ENCODE data around the gene VPS13D.

- TF ChIP-seq, protein P1, sequence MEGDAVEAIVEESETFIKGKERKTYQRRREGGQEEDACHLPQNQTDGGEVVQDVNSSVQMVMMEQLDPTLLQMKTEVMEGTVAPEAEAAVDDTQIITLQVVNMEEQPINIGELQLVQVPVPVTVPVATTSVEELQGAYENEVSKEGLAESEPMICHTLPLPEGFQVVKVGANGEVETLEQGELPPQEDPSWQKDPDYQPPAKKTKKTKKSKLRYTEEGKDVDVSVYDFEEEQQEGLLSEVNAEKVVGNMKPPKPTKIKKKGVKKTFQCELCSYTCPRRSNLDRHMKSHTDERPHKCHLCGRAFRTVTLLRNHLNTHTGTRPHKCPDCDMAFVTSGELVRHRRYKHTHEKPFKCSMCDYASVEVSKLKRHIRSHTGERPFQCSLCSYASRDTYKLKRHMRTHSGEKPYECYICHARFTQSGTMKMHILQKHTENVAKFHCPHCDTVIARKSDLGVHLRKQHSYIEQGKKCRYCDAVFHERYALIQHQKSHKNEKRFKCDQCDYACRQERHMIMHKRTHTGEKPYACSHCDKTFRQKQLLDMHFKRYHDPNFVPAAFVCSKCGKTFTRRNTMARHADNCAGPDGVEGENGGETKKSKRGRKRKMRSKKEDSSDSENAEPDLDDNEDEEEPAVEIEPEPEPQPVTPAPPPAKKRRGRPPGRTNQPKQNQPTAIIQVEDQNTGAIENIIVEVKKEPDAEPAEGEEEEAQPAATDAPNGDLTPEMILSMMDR (IDR thresholded peaks at IDR 0.05): no peak
- TF ChIP-seq, protein P2, sequence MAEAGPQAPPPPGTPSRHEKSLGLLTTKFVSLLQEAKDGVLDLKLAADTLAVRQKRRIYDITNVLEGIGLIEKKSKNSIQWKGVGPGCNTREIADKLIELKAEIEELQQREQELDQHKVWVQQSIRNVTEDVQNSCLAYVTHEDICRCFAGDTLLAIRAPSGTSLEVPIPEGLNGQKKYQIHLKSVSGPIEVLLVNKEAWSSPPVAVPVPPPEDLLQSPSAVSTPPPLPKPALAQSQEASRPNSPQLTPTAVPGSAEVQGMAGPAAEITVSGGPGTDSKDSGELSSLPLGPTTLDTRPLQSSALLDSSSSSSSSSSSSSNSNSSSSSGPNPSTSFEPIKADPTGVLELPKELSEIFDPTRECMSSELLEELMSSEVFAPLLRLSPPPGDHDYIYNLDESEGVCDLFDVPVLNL (CRISPR knock-in tag; IDR thresholded peaks at IDR 0.05; ENCODE audit: borderline replicate concordance, low read depth): no peak
- TF ChIP-seq, protein P3, sequence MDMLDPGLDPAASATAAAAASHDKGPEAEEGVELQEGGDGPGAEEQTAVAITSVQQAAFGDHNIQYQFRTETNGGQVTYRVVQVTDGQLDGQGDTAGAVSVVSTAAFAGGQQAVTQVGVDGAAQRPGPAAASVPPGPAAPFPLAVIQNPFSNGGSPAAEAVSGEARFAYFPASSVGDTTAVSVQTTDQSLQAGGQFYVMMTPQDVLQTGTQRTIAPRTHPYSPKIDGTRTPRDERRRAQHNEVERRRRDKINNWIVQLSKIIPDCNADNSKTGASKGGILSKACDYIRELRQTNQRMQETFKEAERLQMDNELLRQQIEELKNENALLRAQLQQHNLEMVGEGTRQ (CRISPR knock-in tag; IDR thresholded peaks at IDR 0.05): no peak
- TF ChIP-seq CREB1 (CRISPR knock-in tag; IDR thresholded peaks at IDR 0.05): no peak
- no peak for TF ChIP-seq MLX (CRISPR knock-in tag; IDR thresholded peaks at IDR 0.05)
- TF ChIP-seq, protein P4, sequence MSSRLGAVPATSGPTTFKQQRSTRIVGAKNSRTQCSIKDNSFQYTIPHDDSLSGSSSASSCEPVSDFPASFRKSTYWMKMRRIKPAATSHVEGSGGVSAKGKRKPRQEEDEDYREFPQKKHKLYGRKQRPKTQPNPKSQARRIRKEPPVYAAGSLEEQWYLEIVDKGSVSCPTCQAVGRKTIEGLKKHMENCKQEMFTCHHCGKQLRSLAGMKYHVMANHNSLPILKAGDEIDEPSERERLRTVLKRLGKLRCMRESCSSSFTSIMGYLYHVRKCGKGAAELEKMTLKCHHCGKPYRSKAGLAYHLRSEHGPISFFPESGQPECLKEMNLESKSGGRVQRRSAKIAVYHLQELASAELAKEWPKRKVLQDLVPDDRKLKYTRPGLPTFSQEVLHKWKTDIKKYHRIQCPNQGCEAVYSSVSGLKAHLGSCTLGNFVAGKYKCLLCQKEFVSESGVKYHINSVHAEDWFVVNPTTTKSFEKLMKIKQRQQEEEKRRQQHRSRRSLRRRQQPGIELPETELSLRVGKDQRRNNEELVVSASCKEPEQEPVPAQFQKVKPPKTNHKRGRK (CRISPR knock-in tag; IDR thresholded peaks at IDR 0.05; ENCODE audit: borderline replicate concordance): no peak
- TF ChIP-seq ESRRA (CRISPR knock-in tag; IDR thresholded peaks at IDR 0.05; ENCODE audit: borderline replicate concordance): no peak
- TF ChIP-seq IRF2 (CRISPR knock-in tag; IDR thresholded peaks at IDR 0.05; ENCODE audit: borderline replicate concordance, low read depth): no peak
- TF ChIP-seq, protein P5, sequence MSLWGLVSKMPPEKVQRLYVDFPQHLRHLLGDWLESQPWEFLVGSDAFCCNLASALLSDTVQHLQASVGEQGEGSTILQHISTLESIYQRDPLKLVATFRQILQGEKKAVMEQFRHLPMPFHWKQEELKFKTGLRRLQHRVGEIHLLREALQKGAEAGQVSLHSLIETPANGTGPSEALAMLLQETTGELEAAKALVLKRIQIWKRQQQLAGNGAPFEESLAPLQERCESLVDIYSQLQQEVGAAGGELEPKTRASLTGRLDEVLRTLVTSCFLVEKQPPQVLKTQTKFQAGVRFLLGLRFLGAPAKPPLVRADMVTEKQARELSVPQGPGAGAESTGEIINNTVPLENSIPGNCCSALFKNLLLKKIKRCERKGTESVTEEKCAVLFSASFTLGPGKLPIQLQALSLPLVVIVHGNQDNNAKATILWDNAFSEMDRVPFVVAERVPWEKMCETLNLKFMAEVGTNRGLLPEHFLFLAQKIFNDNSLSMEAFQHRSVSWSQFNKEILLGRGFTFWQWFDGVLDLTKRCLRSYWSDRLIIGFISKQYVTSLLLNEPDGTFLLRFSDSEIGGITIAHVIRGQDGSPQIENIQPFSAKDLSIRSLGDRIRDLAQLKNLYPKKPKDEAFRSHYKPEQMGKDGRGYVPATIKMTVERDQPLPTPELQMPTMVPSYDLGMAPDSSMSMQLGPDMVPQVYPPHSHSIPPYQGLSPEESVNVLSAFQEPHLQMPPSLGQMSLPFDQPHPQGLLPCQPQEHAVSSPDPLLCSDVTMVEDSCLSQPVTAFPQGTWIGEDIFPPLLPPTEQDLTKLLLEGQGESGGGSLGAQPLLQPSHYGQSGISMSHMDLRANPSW (CRISPR knock-in tag; conservative IDR thresholded peaks at IDR 0.05; ENCODE audit: low read depth): no peak
- TF ChIP-seq, protein P6, sequence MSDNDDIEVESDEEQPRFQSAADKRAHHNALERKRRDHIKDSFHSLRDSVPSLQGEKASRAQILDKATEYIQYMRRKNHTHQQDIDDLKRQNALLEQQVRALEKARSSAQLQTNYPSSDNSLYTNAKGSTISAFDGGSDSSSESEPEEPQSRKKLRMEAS (CRISPR knock-in tag; IDR thresholded peaks at IDR 0.05): no peak
- TF ChIP-seq, protein P7, sequence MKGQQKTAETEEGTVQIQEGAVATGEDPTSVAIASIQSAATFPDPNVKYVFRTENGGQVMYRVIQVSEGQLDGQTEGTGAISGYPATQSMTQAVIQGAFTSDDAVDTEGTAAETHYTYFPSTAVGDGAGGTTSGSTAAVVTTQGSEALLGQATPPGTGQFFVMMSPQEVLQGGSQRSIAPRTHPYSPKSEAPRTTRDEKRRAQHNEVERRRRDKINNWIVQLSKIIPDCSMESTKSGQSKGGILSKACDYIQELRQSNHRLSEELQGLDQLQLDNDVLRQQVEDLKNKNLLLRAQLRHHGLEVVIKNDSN (CRISPR knock-in tag; IDR thresholded peaks at IDR 0.05): no peak
- no peak for TF ChIP-seq ETV6 (CRISPR knock-in tag; IDR thresholded peaks at IDR 0.05)
Measured at GRCh38 chr1:12202577-12202976, 27.3 kb upstream of the VPS13D start.

All from WTC11 (cell line).